Measurements from ENCODE around the gene OSBP2. TPM values are rescaled to one million over a fixed set of nuclear protein-coding genes. Genes with fewer than 3 reads are reported as not detected.

The OSBP2 gene
- total RNA-seq, 1 experiment from 2014 or later = 10.2 TPM

DNA sequence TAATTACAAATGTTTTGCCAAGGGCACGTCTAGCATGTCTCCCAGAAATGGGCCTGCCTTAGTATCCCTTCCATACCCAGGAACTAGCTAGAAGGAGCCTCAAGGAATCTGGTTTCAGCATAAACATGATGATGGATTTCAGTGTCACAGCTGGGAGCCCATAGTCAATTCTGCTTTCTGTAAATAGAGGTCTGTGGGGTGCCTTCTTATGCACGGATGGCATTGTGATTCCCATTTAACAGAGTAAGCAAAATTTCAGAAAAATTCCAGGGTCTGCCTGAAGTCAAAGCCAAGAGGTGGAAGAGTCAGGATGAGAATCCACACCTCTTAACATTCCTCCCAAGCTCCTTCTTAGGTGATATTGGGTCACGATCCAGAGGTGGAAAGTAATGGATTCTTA is 39.1 kb upstream of the OSBP2 start:
- ChIA-PET CTCF (no interaction called here), POLR2A (ENCODE audit: unreplicated experiment) (no interaction called here)
- DNase-seq = no peak
- ATAC-seq = no peak
- Histone ChIP-seq H2AFZ (ENCODE audit: low read length) (no peak overlapping the region), H4K20me1 (ENCODE audit: low read length) (no peaks in the 10 kb centered on the region), H3K9me2 (replicated peaks; ENCODE audit: low read length) (no peaks in the 10 kb centered on the region), H3K27ac (ENCODE audit: low read length) (no peak overlapping the region), H3K9me3 (ENCODE audit: low read length) (no peaks in the 10 kb centered on the region), H3K9ac (ENCODE audit: low read length) (no peak overlapping the region), H3K4me2 (ENCODE audit: low read length) (no peak overlapping the region), H3F3A (ENCODE audit: low read length, unreplicated experiment) (no peaks in the 10 kb centered on the region), H3K36me3 (ENCODE audit: low read depth, low read length) (no peaks in the 10 kb centered on the region), H3K4me3 (ENCODE audit: low read length) (no peak overlapping the region), H3K4me1 (ENCODE audit: insufficient read depth, low read length) (no peaks in the 10 kb centered on the region), H3K79me2 (ENCODE audit: low read length) (no peaks in the 10 kb centered on the region), H3K27me3 (ENCODE audit: low read length) (no peaks in the 10 kb centered on the region)
- TF ChIP-seq EZH2 (IDR thresholded peaks at IDR 0.05; ENCODE audit: low read length, unreplicated experiment) (no peak), EZH2phosphoT487 (IDR thresholded peaks at IDR 0.05; ENCODE audit: borderline replicate concordance, low read length) (no peak)
- TF ChIP-seq, protein P1, sequence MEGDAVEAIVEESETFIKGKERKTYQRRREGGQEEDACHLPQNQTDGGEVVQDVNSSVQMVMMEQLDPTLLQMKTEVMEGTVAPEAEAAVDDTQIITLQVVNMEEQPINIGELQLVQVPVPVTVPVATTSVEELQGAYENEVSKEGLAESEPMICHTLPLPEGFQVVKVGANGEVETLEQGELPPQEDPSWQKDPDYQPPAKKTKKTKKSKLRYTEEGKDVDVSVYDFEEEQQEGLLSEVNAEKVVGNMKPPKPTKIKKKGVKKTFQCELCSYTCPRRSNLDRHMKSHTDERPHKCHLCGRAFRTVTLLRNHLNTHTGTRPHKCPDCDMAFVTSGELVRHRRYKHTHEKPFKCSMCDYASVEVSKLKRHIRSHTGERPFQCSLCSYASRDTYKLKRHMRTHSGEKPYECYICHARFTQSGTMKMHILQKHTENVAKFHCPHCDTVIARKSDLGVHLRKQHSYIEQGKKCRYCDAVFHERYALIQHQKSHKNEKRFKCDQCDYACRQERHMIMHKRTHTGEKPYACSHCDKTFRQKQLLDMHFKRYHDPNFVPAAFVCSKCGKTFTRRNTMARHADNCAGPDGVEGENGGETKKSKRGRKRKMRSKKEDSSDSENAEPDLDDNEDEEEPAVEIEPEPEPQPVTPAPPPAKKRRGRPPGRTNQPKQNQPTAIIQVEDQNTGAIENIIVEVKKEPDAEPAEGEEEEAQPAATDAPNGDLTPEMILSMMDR (conservative IDR thresholded peaks at IDR 0.05; ENCODE audit: low read depth, low read length) = no peak
- no TSS peak for BruUV-seq (replicated peaks)
- intact Hi-C loops (cut with micrococcal nuclease) = no loop called here

GRCh38 chr22:30662040-30662439 is 32.6 kb upstream of the OSBP2 start:
- Histone ChIP-seq H3K4me3 (ENCODE audit: low read length) (no peak overlapping the region), H3F3A (ENCODE audit: low read length, unreplicated experiment) (no peaks in the 10 kb centered on the region), H3K9me2 (replicated peaks; ENCODE audit: low read length) (no peaks in the 10 kb centered on the region), H3K9ac (ENCODE audit: low read length) (no peak overlapping the region), H3K9me3 (ENCODE audit: low read length) (no peaks in the 10 kb centered on the region), H3K4me1 (ENCODE audit: insufficient read depth, low read length) (peaks cover 5% of the 10 kb centered on the region; the same call in 1 of the 2 replicates), H3K27me3 (ENCODE audit: low read length) (no peaks in the 10 kb centered on the region), H3K79me2 (ENCODE audit: low read length) (no peaks in the 10 kb centered on the region), H3K36me3 (ENCODE audit: low read depth, low read length) (no peaks in the 10 kb centered on the region), H3K27ac (ENCODE audit: low read length) (no peak overlapping the region), H3K4me2 (ENCODE audit: low read length) (no peak overlapping the region), H2AFZ (ENCODE audit: low read length) (no peak overlapping the region), H4K20me1 (ENCODE audit: low read length) (no peaks in the 10 kb centered on the region)
- intact Hi-C loops (cut with micrococcal nuclease) = loop anchor here (10.0 kb wide), 1 partner anchor 93 kb away; no protein-coding TSS in a partner anchor
- no TSS peak for BruUV-seq (replicated peaks)
- ChIA-PET POLR2A (ENCODE audit: unreplicated experiment) (no interaction called here), CTCF (no interaction called here)
- TF ChIP-seq, protein P1 (conservative IDR thresholded peaks at IDR 0.05; ENCODE audit: low read depth, low read length) = no peak
- no peak for TF ChIP-seq EZH2 (IDR thresholded peaks at IDR 0.05; ENCODE audit: low read length, unreplicated experiment)
- no peak for TF ChIP-seq EZH2phosphoT487 (IDR thresholded peaks at IDR 0.05; ENCODE audit: borderline replicate concordance, low read length)
- ATAC-seq = no peak
- DNase-seq = no peak

DNA sequence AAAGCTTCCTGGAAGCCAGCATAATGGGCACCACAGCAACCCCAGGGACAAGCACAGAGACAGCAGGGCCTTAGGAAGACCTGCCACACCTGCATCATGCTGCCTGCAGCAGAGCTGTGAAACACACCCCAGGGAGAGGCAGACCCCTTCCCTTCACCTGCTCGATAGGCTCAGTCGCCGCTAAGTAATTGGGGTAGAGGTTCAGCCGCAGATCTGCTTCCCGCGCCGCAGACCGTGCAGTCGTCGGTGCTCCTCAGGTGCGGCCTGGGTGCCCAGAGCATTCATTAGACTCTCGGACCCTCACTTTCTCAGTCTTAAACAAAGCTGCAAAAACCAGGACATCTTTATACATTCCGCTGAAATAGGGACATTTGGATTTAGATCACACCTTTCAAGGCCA is 29.9 kb upstream of the OSBP2 start:
- no peaks in the 10 kb centered on the region for H3K79me2 ChIP-seq (ENCODE audit: low read length)
- intact Hi-C loops (cut with micrococcal nuclease) = loop anchor here (10.0 kb wide), 1 partner anchor 90 kb away; no protein-coding TSS in a partner anchor
- DNase-seq (no peak), ATAC-seq (no peak)
- no peaks in the 10 kb centered on the region for H3K27me3 ChIP-seq (ENCODE audit: low read length)
- no peak overlapping the region for H3K4me2 ChIP-seq (ENCODE audit: low read length)
- no peak overlapping the region for H3K27ac ChIP-seq (ENCODE audit: low read length)
- H3F3A ChIP-seq (ENCODE audit: low read length, unreplicated experiment) = no peaks in the 10 kb centered on the region
- no peaks in the 10 kb centered on the region for H4K20me1 ChIP-seq (ENCODE audit: low read length)
- no peak for TF ChIP-seq EZH2 (IDR thresholded peaks at IDR 0.05; ENCODE audit: low read length, unreplicated experiment)
- TF ChIP-seq, protein P1 (conservative IDR thresholded peaks at IDR 0.05; ENCODE audit: low read depth, low read length) = no peak
- TF ChIP-seq EZH2phosphoT487 (IDR thresholded peaks at IDR 0.05; ENCODE audit: borderline replicate concordance, low read length) = no peak
- no peaks in the 10 kb centered on the region for H3K36me3 ChIP-seq (ENCODE audit: low read depth, low read length)
- peaks cover 13% of the 10 kb centered on the region; the same call in 1 of the 2 replicates for H3K4me1 ChIP-seq (ENCODE audit: insufficient read depth, low read length)
- H3K9ac ChIP-seq (ENCODE audit: low read length) = no peak overlapping the region
- no peaks in the 10 kb centered on the region for H3K9me2 ChIP-seq (replicated peaks; ENCODE audit: low read length)
- no peaks in the 10 kb centered on the region for H3K9me3 ChIP-seq (ENCODE audit: low read length)
- no peak overlapping the region for H3K4me3 ChIP-seq (ENCODE audit: low read length)
- no TSS peak for BruUV-seq (replicated peaks)
- ChIA-PET POLR2A (ENCODE audit: unreplicated experiment) (no interaction called here), CTCF (no interaction called here)
- H2AFZ ChIP-seq (ENCODE audit: low read length) = no peak overlapping the region

All from PC-3 (cell line).